GM19324 (cell line): ENCODE measurements around the gene GASK1A.

Experiments used
- ATAC-seq: cut with Tn5 transposase; IDR thresholded peaks from one replicate; pipeline ENCODE4 v1.9.1; 2021; ENCODE audit warnings: mild to moderate bottlenecking, moderate library complexity; ENCODE audit not compliant: unreplicated experiment, low FRiP score

GASK1A gene

GRCh38 chr3:43080726-43081568, 101.8 kb downstream of the GASK1A start:
- no peak for ATAC-seq

- ATAC-seq, result no peak
Observed at GRCh38 chr3:43081796-43082195, 102.7 kb downstream of the GASK1A start.

- no peak for ATAC-seq
Observed at GRCh38 chr3:43082457-43082856, 103.3 kb downstream of the GASK1A start.

- ATAC-seq, result no peak
Observed at GRCh38 chr3:43086460-43087165, 107.5 kb downstream of the GASK1A start.

GRCh38 chr3:43087249-43087776, 108.2 kb downstream of the GASK1A start:
- no peak for ATAC-seq

- no peak for ATAC-seq
Observed at GRCh38 chr3:43089081-43089480, 110.0 kb downstream of the GASK1A start.

- ATAC-seq, result no peak
Observed at GRCh38 chr3:43090238-43090637, 111.1 kb downstream of the GASK1A start.

GRCh38 chr3:43091481-43091880, 112.4 kb downstream of the GASK1A start:
- ATAC-seq, result no peak

GRCh38 chr3:43093006-43093405, 113.9 kb downstream of the GASK1A start:
- ATAC-seq, result no peak

- no peak for ATAC-seq
Observed at GRCh38 chr3:43093974-43094373, 114.9 kb downstream of the GASK1A start.

- no peak for ATAC-seq
Observed at GRCh38 chr3:43094381-43094780, 115.3 kb downstream of the GASK1A start.

- ATAC-seq, result no peak
Observed at GRCh38 chr3:43094851-43095250, 115.7 kb downstream of the GASK1A start.

- ATAC-seq, result no peak
Observed at GRCh38 chr3:43095370-43095769, 116.3 kb downstream of the GASK1A start.

- no peak for ATAC-seq
Observed at GRCh38 chr3:43096761-43097160, 117.7 kb downstream of the GASK1A start.

- no peak for ATAC-seq
Observed at GRCh38 chr3:43097400-43098080, 118.4 kb downstream of the GASK1A start.

- ATAC-seq, result no peak
Observed at GRCh38 chr3:43098761-43099160, 119.7 kb downstream of the GASK1A start.

GRCh38 chr3:43102773-43103480, 123.8 kb downstream of the GASK1A start:
- no peak for ATAC-seq

- no peak for ATAC-seq
Observed at GRCh38 chr3:43104039-43104438, 124.9 kb downstream of the GASK1A start.

- no peak for ATAC-seq
Observed at GRCh38 chr3:43104660-43105595, 125.8 kb downstream of the GASK1A start.
